Astrocyte of the spinal cord (primary cell): ENCODE data around the gene ZNF341.

Experiments
- DNase-seq: peaks from one replicate; pipeline ENCODE4 v3.0.0; 2011; ENCODE audit warnings: low read depth, low spot score
- H3K4me3 ChIP-seq: 2 replicates; pipeline ENCODE4 v1.5.1; 2011; ENCODE audit warnings: low read depth, mild to moderate bottlenecking, low read length, moderate library complexity
- in situ Hi-C: cut with HindIII; loops from 2 replicates; pipeline ENCODE4 v1.10.0; 2017; ENCODE audit warnings: low sequenced_read_pairs
- TF ChIP-seq, protein P1 (sequence below): IDR thresholded peaks from 2 replicates; pipeline ENCODE4 v1.5.1; 2012; ENCODE audit warnings: low read depth, mild to moderate bottlenecking, low read length, inconsistent platforms

ZNF341 gene

DNA sequence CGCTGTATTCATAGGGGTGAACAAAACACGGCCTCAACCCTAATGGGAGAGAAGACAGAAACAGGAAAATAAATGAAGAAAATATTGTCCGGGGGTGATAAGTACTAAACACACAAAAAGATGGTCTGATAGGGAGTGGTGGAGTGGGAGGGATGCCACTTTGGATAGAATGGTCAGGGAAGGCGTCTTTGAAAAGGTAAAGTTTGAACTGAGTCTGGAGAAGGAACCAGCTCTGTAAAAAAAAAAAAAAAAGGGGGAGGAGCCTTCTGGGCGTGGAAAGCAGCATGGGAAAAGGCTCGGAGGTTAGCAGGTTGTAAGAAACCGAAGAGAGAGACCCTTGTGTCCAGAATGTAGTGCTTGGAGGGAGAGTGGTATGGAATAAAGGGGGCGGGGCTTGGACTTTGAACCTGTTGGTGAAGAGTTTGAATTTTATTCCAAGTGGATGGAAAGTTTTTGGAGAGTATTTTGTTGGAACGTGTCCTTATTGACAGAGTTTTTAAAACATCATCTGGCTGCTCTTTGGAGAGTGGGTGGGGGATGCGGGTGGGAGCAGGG, 81.2 kb downstream of the ZNF341 start:
- in situ Hi-C loops: no loop called here
- H3K4me3 ChIP-seq: peak overlapping the region; percentile 97
- peak; percentile 21 for DNase-seq
- TF ChIP-seq, protein P1, sequence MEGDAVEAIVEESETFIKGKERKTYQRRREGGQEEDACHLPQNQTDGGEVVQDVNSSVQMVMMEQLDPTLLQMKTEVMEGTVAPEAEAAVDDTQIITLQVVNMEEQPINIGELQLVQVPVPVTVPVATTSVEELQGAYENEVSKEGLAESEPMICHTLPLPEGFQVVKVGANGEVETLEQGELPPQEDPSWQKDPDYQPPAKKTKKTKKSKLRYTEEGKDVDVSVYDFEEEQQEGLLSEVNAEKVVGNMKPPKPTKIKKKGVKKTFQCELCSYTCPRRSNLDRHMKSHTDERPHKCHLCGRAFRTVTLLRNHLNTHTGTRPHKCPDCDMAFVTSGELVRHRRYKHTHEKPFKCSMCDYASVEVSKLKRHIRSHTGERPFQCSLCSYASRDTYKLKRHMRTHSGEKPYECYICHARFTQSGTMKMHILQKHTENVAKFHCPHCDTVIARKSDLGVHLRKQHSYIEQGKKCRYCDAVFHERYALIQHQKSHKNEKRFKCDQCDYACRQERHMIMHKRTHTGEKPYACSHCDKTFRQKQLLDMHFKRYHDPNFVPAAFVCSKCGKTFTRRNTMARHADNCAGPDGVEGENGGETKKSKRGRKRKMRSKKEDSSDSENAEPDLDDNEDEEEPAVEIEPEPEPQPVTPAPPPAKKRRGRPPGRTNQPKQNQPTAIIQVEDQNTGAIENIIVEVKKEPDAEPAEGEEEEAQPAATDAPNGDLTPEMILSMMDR: no peak

DNA sequence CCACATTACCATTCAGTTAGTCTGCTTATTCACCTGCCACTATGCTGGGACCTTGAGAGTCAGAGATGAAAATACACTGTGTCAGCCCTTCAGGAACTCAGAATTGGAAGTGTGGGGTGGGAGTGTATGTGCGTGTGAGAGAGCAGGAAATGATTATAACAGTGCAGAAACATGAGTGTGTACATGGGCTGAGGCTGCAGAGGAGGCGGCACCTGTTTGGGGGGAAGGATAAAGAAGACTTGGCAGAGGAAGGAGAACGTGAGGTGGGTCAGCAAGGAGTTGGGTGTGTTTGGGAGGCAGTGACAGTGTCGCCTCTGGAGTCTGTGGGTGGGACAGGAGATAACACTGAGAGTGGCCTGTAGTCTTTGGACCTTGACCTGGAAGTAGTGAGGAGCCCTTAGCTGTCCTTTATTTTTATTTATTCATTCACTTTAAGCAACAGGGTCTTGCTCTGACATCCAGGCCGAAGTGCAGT, 82.5 kb downstream of the ZNF341 start:
- DNase-seq: no peak
- TF ChIP-seq, protein P1: no peak
- in situ Hi-C loops: no loop called here
- H3K4me3 ChIP-seq: no peak overlapping the region

DNA sequence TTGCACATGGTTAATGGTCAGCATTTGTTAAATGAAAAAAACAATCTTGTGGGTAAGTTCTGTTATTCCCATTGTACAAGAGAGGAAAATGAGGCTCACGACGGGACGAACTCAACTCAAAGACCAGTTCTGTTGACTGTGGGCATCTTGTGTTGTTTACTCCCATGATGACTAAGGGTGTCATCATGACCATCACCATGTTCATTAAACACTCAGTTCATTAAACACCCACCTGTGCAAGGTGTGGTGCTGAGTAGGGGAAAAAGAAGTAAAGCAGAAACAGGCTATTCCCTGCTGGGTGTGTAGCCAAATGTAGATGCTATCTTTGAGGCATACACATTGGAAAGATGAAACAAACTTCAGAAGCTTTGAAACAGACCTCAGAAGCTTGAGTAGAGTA, 83.9 kb downstream of the ZNF341 start:
- TF ChIP-seq, protein P1: no peak
- no peak overlapping the region for H3K4me3 ChIP-seq
- no peak for DNase-seq
- in situ Hi-C loops: no loop called here

- in situ Hi-C loops: no loop called here
- TF ChIP-seq, protein P1: no peak
- DNase-seq: no peak
- no peak overlapping the region for H3K4me3 ChIP-seq
These were observed 84.4 kb downstream of the ZNF341 start for GRCh38 chr20:33816191-33816590.

GRCh38 chr20:33817411-33817810, 85.6 kb downstream of the ZNF341 start:
- no peak overlapping the region for H3K4me3 ChIP-seq
- no peak for DNase-seq
- TF ChIP-seq, protein P1: no peak
- in situ Hi-C loops: no loop called here

DNA sequence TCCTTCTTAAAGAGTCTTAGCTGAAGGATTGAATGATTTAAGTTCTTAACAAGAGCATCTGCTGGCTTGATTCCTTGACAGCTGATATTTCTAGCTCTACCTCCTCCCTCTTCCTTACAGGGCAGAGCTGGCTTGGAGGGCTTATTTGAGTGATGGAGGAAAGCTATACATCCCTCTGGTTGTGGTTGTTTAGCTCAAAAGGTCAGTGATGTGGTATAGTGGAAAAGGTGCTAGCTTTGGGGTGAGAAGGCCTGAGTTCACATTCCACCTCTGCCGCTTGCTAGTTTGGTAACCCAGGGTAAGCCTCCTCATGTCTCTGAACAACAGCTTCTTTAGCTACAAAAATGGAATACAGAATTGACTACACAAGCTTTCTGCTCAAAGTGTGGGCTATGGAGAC, 87.7 kb downstream of the ZNF341 start:
- no peak overlapping the region for H3K4me3 ChIP-seq
- no peak for DNase-seq
- in situ Hi-C loops: no loop called here
- TF ChIP-seq, protein P1: no peak
